Bronchial epithelial cell (primary cell): ENCODE data around the gene ULK4. TPM values are rescaled to one million over a fixed set of nuclear protein-coding genes. Genes with fewer than 3 reads are reported as not detected.

Source experiments
- DNase-seq: peaks from one replicate; pipeline ENCODE4 v3.0.0-alpha.2; 2010; ENCODE audit warnings: low read depth
- FAIRE-seq: peaks from 2 replicates; lab custom pipeline; 2011; peaks lifted over from hg19 to GRCh38; lab: Jason Lieb, UNC
- H3K27me3 ChIP-seq: 2 replicates; pipeline ENCODE4 v1.5.1; 2011; ENCODE audit warnings: low read length; ENCODE audit not compliant: control insufficient read depth, insufficient read depth
- H3K36me3 ChIP-seq: 2 replicates; pipeline ENCODE4 v1.5.1; 2011; ENCODE audit warnings: low read length; ENCODE audit not compliant: control insufficient read depth, insufficient read depth
- H3K4me3 ChIP-seq: 2 replicates; pipeline ENCODE4 v1.5.1; 2011; ENCODE audit warnings: mild to moderate bottlenecking, low read depth, low read length, control low read depth
- CTCF ChIP-seq: IDR thresholded peaks from 2 replicates; pipeline ENCODE4 v1.5.1; 2011; ENCODE audit warnings: mild to moderate bottlenecking, moderate library complexity, low read length, control low read depth, inconsistent platforms; ENCODE audit not compliant: insufficient read depth, severe bottlenecking
- total RNA-seq: library from RNA; depleted of rRNA; stranded (reverse); fragments of >200 nt; gene quantifications from 2 replicates; pipeline ENCODE4 v1.2.1, GENCODE V29; 2014

The ULK4 gene
- total RNA-seq, 1 donor from 2014 or later: 3.9 TPM

GRCh38 chr3:41592753-41593510 is 369.0 kb downstream of the ULK4 start:
- H3K4me3 ChIP-seq: no peak overlapping the region
- no peaks in the 10 kb centered on the region for H3K27me3 ChIP-seq
- peak; percentile 0 for DNase-seq

GRCh38 chr3:41583014-41583413 is 378.9 kb downstream of the ULK4 start:
- H3K4me3 ChIP-seq: no peak overlapping the region
- DNase-seq (no peak), FAIRE-seq (no peak)
- H3K27me3 ChIP-seq: no peaks in the 10 kb centered on the region
- no peaks in the 10 kb centered on the region for H3K36me3 ChIP-seq
- no peak for TF ChIP-seq CTCF

More at GRCh38 chr3:41592753-41593510, 369.0 kb downstream of the ULK4 start:
- TF ChIP-seq CTCF: no peak
- H3K36me3 ChIP-seq: no peaks in the 10 kb centered on the region
- no peak for FAIRE-seq

GRCh38 chr3:41581700-41582099 is 380.2 kb downstream of the ULK4 start:
- TF ChIP-seq CTCF: no peak
- H3K4me3 ChIP-seq: no peak overlapping the region
- FAIRE-seq: no peak
- no peaks in the 10 kb centered on the region for H3K36me3 ChIP-seq
- DNase-seq: no peak
- no peaks in the 10 kb centered on the region for H3K27me3 ChIP-seq

- DNase-seq (no peak), FAIRE-seq (no peak)
- Histone ChIP-seq H3K4me3 (no peak overlapping the region), H3K27me3 (no peaks in the 10 kb centered on the region), H3K36me3 (no peaks in the 10 kb centered on the region)
- no peak for TF ChIP-seq CTCF
Measured at GRCh38 chr3:41580274-41580959, 381.5 kb downstream of the ULK4 start.

GRCh38 chr3:41579861-41580260 is 382.0 kb downstream of the ULK4 start:
- DNase-seq: no peak
- FAIRE-seq: no peak
- TF ChIP-seq CTCF: no peak
- H3K4me3 ChIP-seq: no peak overlapping the region
- H3K27me3 ChIP-seq: no peaks in the 10 kb centered on the region
- no peaks in the 10 kb centered on the region for H3K36me3 ChIP-seq
